Activated CD8-positive, alpha-beta T cell treated with anti-CD3 and anti-CD28 coated beads, Interleukin-2, amount 10 ng/mL, durations not matched to agents 7 days and 5 days (primary cell): ENCODE measurements around the gene SSUH2. TPM values are rescaled to one million over a fixed set of nuclear protein-coding genes. Genes with fewer than 3 reads are reported as not detected.

Experiments used
- ATAC-seq: fragments of 150-1000 bp; cut with Tn5 transposase; one replicate; pipeline ENCODE4 v1.10.0; 2021; ENCODE audit warnings: moderate library complexity
- CTCF ChIA-PET: fragments of 350-600 bp; sonication (Branson Sonifier 250); formaldehyde crosslinking; loops from one replicate; lab custom pipeline; 2021; ENCODE audit warnings: antibody characterized with exemption; lab: Charles Lee
- POLR2A ChIA-PET: fragments of 350-600 bp; sonication (Branson Sonifier 250); formaldehyde crosslinking; loops from one replicate; lab custom pipeline; 2021; ENCODE audit warnings: antibody characterized with exemption; lab: Charles Lee
- DNase-seq: peaks from one replicate; pipeline ENCODE4 v3.0.0-alpha.2; 2020
- H3K27ac Mint-ChIP-seq: one replicate; pipeline ENCODE4 v1.8.0; 2021; ENCODE audit warnings: mild to moderate bottlenecking, mixed read lengths
- H3K27me3 Mint-ChIP-seq: one replicate; pipeline ENCODE4 v1.8.0; 2021; ENCODE audit warnings: low read depth, mixed read lengths
- H3K36me3 Mint-ChIP-seq: one replicate; pipeline ENCODE4 v1.8.0; 2021; ENCODE audit warnings: low read depth, mixed read lengths
- H3K4me1 Mint-ChIP-seq: one replicate; pipeline ENCODE4 v1.8.0; 2021; ENCODE audit warnings: low read depth, mixed read lengths
- H3K4me3 Mint-ChIP-seq: one replicate; pipeline ENCODE4 v1.8.0; 2021; ENCODE audit warnings: mild to moderate bottlenecking, mixed read lengths
- H3K9me3 Mint-ChIP-seq: one replicate; pipeline ENCODE4 v1.8.0; 2022; ENCODE audit warnings: mixed read lengths; ENCODE audit not compliant: insufficient read depth
- total RNA-seq, 2 experiments: library from RNA; stranded (reverse); gene quantifications; one replicate each; pipeline ENCODE4 v1.2.3, GENCODE V29; 2021

SSUH2 gene
- total RNA-seq, 2 experiments from 2014 or later, result 0.26 TPM; not detected in 1

GRCh38 chr3:8618950-8619349 is 25.6 kb downstream of the SSUH2 start:
- no peaks in the 10 kb centered on the region for H3K36me3 Mint-ChIP-seq
- no peak for DNase-seq
- H3K27ac Mint-ChIP-seq, result no peak overlapping the region
- ChIA-PET CTCF (interaction anchor here (1.2 kb wide), 1 partner anchor 177 kb away, joined by 3 read pairs; no protein-coding TSS in a partner anchor), POLR2A (no interaction called here)
- no peak for ATAC-seq
- H3K9me3 Mint-ChIP-seq, result no peaks in the 10 kb centered on the region
- peaks cover 4% of the 10 kb centered on the region for H3K4me1 Mint-ChIP-seq
- H3K4me3 Mint-ChIP-seq, result no peak overlapping the region
- no peaks in the 10 kb centered on the region for H3K27me3 Mint-ChIP-seq

DNA sequence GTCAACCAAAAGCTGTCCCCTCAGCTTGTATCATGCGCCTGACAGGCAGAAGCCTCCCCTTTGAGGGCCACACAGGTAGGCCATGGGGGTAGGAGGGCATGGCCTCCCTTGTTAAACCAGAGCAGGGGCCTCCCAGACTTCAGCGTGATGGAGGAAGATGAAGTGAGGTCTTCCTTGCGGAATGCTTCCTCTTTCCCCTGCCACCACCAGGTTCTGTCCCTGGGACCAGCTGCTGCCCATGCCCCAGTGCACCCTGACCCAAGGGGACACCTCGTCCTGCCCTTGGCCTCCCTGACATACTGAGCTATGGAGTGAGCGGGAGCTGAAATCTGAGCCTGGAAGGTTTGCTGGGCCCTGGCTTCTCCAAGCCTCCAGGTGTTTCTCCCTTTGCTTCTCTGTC is 26.7 kb downstream of the SSUH2 start:
- no peak for DNase-seq
- no peaks in the 10 kb centered on the region for H3K27me3 Mint-ChIP-seq
- no peak overlapping the region for H3K27ac Mint-ChIP-seq
- ChIA-PET CTCF (interaction anchor here (1.2 kb wide), 1 partner anchor 176 kb away, joined by 3 read pairs; no protein-coding TSS in a partner anchor), POLR2A (no interaction called here)
- no peaks in the 10 kb centered on the region for H3K36me3 Mint-ChIP-seq
- H3K4me1 Mint-ChIP-seq, result no peaks in the 10 kb centered on the region
- H3K9me3 Mint-ChIP-seq, result no peaks in the 10 kb centered on the region
- no peak overlapping the region for H3K4me3 Mint-ChIP-seq
- no peak for ATAC-seq

DNA sequence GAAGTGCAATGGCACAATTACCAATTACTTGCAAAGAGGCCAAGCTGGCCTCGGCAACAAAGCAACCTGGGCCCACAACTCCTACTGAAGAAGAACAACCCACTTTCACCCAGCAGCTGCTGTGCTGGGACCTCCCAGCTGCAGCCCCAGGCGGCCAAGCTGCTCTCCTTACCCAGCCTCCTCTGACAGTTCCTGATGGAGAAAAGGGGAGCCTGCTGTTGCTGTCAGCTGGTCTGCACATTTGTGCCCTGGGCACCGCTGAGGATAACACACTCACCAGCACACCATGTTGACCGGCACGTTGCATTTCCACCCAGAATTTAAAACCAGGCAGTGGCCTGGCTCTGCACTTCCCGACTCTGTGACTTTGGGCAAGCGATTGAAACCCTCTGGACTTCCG is 33.6 kb downstream of the SSUH2 start:
- POLR2A ChIA-PET, result no interaction called here
- Mint-ChIP-seq H3K9me3 (no peaks in the 10 kb centered on the region), H3K4me3 (no peak overlapping the region), H3K27me3 (no peaks in the 10 kb centered on the region), H3K36me3 (no peaks in the 10 kb centered on the region), H3K27ac (no peak overlapping the region), H3K4me1 (no peaks in the 10 kb centered on the region)
- no peak for ATAC-seq
- CTCF ChIA-PET, result no interaction called here
- DNase-seq, result no peak

DNA sequence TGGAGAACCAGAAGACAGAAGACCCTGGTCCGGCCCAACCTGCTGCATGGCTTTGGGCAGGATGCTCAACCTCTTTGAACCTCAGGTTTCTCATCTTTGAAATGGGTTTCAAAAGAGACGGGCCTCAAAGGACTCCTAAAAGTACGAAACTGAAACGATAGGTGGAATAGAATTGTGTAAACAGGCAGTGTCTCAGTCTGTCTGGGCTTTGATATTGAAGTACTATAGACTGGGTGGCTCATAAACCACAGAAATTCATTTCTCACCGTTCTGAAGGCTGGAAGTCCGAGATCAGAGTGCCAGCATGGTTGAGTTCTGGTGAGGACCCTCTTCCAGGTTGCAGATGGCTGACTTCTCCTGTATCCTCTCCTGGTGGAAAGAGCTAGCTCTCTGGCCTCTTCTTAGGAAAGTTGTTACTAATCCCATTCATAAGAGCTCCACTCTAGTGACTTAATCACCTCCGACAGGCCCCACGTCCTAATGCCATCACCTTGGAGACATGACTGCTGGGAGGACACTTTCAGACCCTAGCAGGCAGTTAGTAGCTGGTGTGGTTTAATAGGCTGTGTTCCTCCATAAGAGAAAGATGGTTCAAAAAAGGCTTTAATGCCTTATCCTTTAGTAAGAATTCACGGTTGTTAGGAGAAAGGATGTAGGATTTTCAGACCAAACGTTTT is 35.7 kb downstream of the SSUH2 start:
- Mint-ChIP-seq H3K27ac (no peak overlapping the region), H3K36me3 (no peaks in the 10 kb centered on the region), H3K9me3 (no peaks in the 10 kb centered on the region), H3K27me3 (no peaks in the 10 kb centered on the region), H3K4me3 (no peak overlapping the region), H3K4me1 (no peaks in the 10 kb centered on the region)
- POLR2A ChIA-PET, result no interaction called here
- no peak for DNase-seq
- CTCF ChIA-PET, result no interaction called here
- no peak for ATAC-seq

DNA sequence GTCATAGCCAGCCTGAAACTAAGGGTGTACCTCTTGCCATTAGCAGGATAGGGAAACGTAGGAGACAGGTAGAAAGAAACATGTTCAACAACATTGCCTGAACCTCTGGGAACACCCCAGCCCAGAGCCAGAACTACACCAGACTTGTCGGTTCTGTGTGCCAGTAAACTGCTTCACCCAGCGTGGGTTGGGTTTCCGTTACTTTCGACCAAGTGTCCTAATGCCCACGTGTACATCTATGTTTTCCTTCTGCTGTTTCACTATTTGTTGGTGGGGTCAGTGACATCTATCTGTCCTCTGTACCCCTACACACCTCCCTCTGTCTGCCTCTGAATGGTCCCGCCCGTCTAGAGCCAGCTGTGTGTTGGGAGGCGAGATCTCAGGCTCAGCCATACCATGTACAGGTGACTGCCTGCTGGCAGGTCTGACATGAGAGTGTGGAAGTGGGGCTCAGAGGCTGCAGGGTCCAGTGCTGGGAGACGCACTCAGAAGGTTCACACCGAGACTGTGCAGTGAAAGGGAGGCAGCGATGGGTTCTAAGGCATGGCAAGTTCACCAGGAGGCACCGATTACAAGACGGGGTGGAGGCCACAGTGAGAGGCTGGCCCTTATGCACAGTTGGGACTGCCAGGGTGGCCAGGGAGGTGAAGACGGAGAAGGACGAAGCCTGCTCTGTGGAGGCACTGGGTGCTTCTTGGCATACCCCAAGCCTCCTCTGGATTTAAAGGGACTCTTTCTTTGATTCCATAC is 36.4 kb downstream of the SSUH2 start:
- no peak for ATAC-seq
- Mint-ChIP-seq H3K27ac (no peak overlapping the region), H3K27me3 (no peaks in the 10 kb centered on the region), H3K9me3 (no peaks in the 10 kb centered on the region), H3K4me3 (no peak overlapping the region), H3K36me3 (no peaks in the 10 kb centered on the region), H3K4me1 (no peaks in the 10 kb centered on the region)
- DNase-seq, result no peak
- CTCF ChIA-PET, result interaction anchor here (0.5 kb wide), 1 partner anchor 378 kb away, joined by 3 read pairs; no protein-coding TSS in a partner anchor
- POLR2A ChIA-PET, result no interaction called here

GRCh38 chr3:8607234-8608040 is 37.2 kb downstream of the SSUH2 start:
- ChIA-PET POLR2A (no interaction called here), CTCF (interaction anchor here (0.5 kb wide), 1 partner anchor 377 kb away, joined by 3 read pairs; no protein-coding TSS in a partner anchor)
- H3K4me3 Mint-ChIP-seq, result no peak overlapping the region
- no peak for ATAC-seq
- no peaks in the 10 kb centered on the region for H3K36me3 Mint-ChIP-seq
- no peak for DNase-seq
- no peaks in the 10 kb centered on the region for H3K27me3 Mint-ChIP-seq
- no peak overlapping the region for H3K27ac Mint-ChIP-seq
- no peaks in the 10 kb centered on the region for H3K4me1 Mint-ChIP-seq
- H3K9me3 Mint-ChIP-seq, result no peaks in the 10 kb centered on the region

DNA sequence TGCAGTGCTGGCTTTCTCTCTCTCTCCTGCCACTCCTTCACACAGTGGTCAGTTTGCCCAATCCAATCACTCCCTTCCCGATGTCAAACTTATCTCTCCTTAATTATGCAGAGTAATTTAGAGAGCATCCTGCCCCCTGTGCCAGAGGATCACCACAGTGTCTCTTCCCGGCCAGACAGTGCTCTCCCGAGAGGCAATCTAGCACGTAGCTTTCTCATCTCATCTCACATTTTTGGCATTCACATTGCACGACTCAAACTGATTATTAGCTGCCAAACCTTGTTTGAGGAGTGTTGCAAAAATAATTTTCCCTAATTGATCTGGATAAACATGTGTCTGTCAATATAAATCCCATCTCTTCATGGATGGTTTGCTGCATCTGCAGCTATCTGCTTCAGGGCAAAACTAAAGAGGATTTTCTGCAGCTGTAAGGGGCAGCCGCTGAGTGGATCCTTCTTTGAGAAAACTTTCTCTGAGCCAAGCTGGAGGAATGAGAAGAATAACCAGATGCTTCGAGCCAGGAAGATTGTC is 37.8 kb downstream of the SSUH2 start:
- no peaks in the 10 kb centered on the region for H3K36me3 Mint-ChIP-seq
- ATAC-seq (no peak), DNase-seq (no peak)
- POLR2A ChIA-PET, result no interaction called here
- H3K4me1 Mint-ChIP-seq, result no peaks in the 10 kb centered on the region
- no peak overlapping the region for H3K4me3 Mint-ChIP-seq
- H3K9me3 Mint-ChIP-seq, result no peaks in the 10 kb centered on the region
- CTCF ChIA-PET, result no interaction called here
- H3K27ac Mint-ChIP-seq, result no peak overlapping the region
- H3K27me3 Mint-ChIP-seq, result no peaks in the 10 kb centered on the region

- Mint-ChIP-seq H3K9me3 (no peaks in the 10 kb centered on the region), H3K4me1 (no peaks in the 10 kb centered on the region), H3K4me3 (no peak overlapping the region), H3K36me3 (no peaks in the 10 kb centered on the region), H3K27me3 (no peaks in the 10 kb centered on the region), H3K27ac (no peak overlapping the region)
- CTCF ChIA-PET, result no interaction called here
- no peak for ATAC-seq
- POLR2A ChIA-PET, result no interaction called here
- no peak for DNase-seq
These were observed 39.6 kb downstream of the SSUH2 start for GRCh38 chr3:8604988-8605387.

- Mint-ChIP-seq H3K27ac (no peak overlapping the region), H3K27me3 (no peaks in the 10 kb centered on the region), H3K4me1 (no peaks in the 10 kb centered on the region), H3K9me3 (no peaks in the 10 kb centered on the region), H3K4me3 (no peak overlapping the region), H3K36me3 (no peaks in the 10 kb centered on the region)
- POLR2A ChIA-PET, result no interaction called here
- ATAC-seq (no peak), DNase-seq (no peak)
- CTCF ChIA-PET, result no interaction called here
These were observed 40.6 kb downstream of the SSUH2 start for GRCh38 chr3:8604006-8604405.

DNA sequence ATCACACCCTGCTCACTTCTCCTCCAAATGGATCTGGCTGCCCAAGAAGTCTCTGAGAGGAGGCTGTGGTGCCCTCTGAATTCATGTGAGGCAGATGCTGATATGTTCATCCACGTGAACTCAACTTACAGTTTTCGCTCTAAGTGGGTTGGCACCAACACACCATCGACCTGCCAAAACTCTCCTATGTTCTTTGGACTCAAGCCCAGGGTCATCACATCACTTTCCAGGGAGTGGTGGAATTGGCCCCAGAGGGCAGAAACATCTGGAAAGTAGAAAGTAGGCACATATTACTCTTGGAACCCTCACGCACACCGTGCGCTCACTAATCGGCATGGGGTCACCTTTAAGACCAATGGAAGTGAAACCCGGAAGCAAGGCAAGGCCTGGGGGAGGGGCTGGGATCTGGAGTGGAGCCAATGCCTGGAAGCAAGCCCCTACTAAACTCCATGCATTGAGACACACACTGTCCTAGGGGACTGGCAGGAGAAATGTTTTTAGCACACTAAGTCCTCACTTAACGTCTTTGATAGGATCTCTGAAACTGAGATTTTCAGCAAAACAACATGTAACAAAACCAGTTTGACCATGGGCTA is 41.4 kb downstream of the SSUH2 start:
- ATAC-seq (no peak), DNase-seq (no peak)
- Mint-ChIP-seq H3K4me3 (no peak overlapping the region), H3K36me3 (no peaks in the 10 kb centered on the region), H3K27ac (no peak overlapping the region), H3K9me3 (no peaks in the 10 kb centered on the region), H3K4me1 (no peaks in the 10 kb centered on the region), H3K27me3 (no peaks in the 10 kb centered on the region)
- ChIA-PET CTCF (no interaction called here), POLR2A (no interaction called here)

- Mint-ChIP-seq H3K4me1 (no peaks in the 10 kb centered on the region), H3K9me3 (no peaks in the 10 kb centered on the region), H3K36me3 (no peaks in the 10 kb centered on the region), H3K27me3 (no peaks in the 10 kb centered on the region), H3K4me3 (no peak overlapping the region), H3K27ac (no peak overlapping the region)
- DNase-seq (no peak), ATAC-seq (no peak)
- CTCF ChIA-PET, result no interaction called here
- POLR2A ChIA-PET, result no interaction called here
These were observed 44.1 kb downstream of the SSUH2 start for GRCh38 chr3:8600457-8600856.
